Left lung (tissue), 10 donors: ENCODE results near the gene SDK1. TPM values are rescaled to one million over a fixed set of nuclear protein-coding genes. Genes with fewer than 3 reads are reported as not detected.

Experiments used
- ATAC-seq: fragments of 200-7000 bp; cut with Tn5 transposase; one replicate; pipeline ENCODE4 v1.9.1; 2020; ENCODE audit warnings: moderate library complexity
- DNase-seq, 4 donors: peaks; one replicate each; pipeline ENCODE4 v3.0.0-alpha.2; 2013 to 2020
- H3K27ac ChIP-seq, 2 donors: fragments of 200-600 bp; sonication (generic) in 1 of 2; one replicate each; pipeline versions ENCODE4 v1.5.0 to v1.8.0; 2020 to 2021
- H3K27me3 ChIP-seq, 2 donors: fragments of 200-600 bp; sonication (generic) in 1 of 2; one replicate each; pipeline versions ENCODE4 v1.5.0 to v1.8.0; 2020 to 2021
- H3K36me3 ChIP-seq, 2 donors: fragments of 200-600 bp; sonication (generic) in 1 of 2; one replicate each; pipeline versions ENCODE4 v1.5.0 to v1.8.0; 2020 to 2021
- H3K4me1 ChIP-seq, 2 donors: fragments of 200-600 bp; one replicate each; pipeline ENCODE4 v1.8.0; 2021
- H3K4me3 ChIP-seq, 2 donors: fragments of 200-600 bp; sonication (generic) in 1 of 2; one replicate each; pipeline versions ENCODE4 v1.5.0 to v1.8.0; 2020 to 2021; ENCODE audit warnings: mild to moderate bottlenecking in 1 of 2
- H3K9me3 ChIP-seq, 2 donors: fragments of 200-600 bp; sonication (generic) in 1 of 2; one replicate each; pipeline versions ENCODE4 v1.5.0 to v1.8.0; 2020 to 2021
- intact Hi-C, 2 donors: fragments of 100-400 bp; cut with DNase I; formaldehyde crosslinking; loops; one replicate each; pipeline versions ENCODE4 v1.11.2 to v1.14.2; 2022
- polyA plus RNA-seq, 6 donors: library from polyadenylated mRNA; unstranded; fragments of 120-200 nt; gene quantifications; one replicate each; pipeline ENCODE4 v1.2.1, GENCODE V29; 2013; ENCODE audit not compliant: insufficient read length in 6 of 6
- total RNA-seq, 2 donors: library from RNA; stranded (reverse); fragmentation: NEBNext Ultra II Directional; extraction: Animal tissue kit (Norgen Biotek cat#: 25700); gene quantifications; one replicate each; pipeline ENCODE4 v1.2.1, GENCODE V29; 2021
- TF ChIP-seq, protein P1 (sequence below), 2 donors: fragments of 200-600 bp; sonication (generic) in 1 of 2; IDR thresholded peaks; one replicate each; pipeline versions ENCODE4 v1.5.0 to v1.8.0; 2021; ENCODE audit warnings: antibody characterized with exemption in 2 of 2
- donor health status: DM: no; HTN: yes; CAD: no.
- donor health status: DM: no; HTN: no; CAD: no.

Gene SDK1
- total and polyA plus RNA-seq, 8 donors, result 5.5 to 17.6 (median 13.0) TPM

DNA sequence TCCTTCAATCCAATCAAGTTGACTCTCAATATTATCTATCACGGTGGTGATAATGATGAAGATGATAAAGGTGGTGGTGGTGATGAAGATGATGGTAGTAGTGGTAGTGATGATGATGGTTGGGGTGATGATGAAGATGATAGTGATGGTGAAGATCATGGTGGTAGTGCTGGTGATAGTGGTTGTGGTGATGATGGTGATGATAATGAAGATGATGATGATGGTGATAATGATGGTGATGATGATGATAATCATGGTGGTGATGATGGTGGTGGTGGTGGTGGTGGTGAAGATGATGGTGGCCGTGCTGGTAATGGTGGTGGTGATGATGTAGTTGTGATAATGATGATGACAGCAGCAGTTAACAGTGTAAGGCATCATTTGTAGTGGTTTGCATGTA, 29.8 kb upstream of the SDK1 start:
- TF ChIP-seq, protein P1, sequence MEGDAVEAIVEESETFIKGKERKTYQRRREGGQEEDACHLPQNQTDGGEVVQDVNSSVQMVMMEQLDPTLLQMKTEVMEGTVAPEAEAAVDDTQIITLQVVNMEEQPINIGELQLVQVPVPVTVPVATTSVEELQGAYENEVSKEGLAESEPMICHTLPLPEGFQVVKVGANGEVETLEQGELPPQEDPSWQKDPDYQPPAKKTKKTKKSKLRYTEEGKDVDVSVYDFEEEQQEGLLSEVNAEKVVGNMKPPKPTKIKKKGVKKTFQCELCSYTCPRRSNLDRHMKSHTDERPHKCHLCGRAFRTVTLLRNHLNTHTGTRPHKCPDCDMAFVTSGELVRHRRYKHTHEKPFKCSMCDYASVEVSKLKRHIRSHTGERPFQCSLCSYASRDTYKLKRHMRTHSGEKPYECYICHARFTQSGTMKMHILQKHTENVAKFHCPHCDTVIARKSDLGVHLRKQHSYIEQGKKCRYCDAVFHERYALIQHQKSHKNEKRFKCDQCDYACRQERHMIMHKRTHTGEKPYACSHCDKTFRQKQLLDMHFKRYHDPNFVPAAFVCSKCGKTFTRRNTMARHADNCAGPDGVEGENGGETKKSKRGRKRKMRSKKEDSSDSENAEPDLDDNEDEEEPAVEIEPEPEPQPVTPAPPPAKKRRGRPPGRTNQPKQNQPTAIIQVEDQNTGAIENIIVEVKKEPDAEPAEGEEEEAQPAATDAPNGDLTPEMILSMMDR (IDR thresholded peaks at IDR 0.05), result no peak
- Histone ChIP-seq H3K4me3 (no peak overlapping the region), H3K36me3 (no peaks in the 10 kb centered on the region), H3K9me3 (no peaks in the 10 kb centered on the region), H3K27me3 (no peaks in the 10 kb centered on the region), H3K27ac (no peak overlapping the region), H3K4me1 (no peaks in the 10 kb centered on the region)
- intact Hi-C loops, result no loop called here
- ATAC-seq (no peak), DNase-seq (no peak)

DNA sequence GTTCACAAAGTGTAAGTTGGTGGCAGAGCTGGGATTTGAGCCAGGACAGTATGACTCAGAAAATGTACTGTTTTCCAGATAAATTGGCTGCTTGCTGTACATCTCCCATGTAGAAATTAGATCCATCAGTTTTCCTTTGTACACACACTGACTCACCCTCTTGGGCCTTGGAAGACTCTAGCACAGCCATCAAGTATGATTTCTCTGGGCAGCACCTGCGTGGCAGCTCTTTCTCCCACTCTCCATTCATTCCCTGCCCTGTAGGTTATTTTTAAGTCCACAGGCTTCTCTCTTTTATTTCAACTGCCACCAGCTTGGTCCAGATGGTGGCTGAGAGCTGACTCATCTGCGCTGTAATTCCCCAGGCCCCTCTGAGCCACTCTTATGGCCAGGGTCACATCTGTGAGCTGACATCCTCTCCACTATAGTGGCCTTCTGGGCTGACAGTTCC, 28.3 kb upstream of the SDK1 start:
- Histone ChIP-seq H3K4me3 (no peak overlapping the region), H3K27ac (no peak overlapping the region), H3K36me3 (no peaks in the 10 kb centered on the region), H3K9me3 (no peaks in the 10 kb centered on the region), H3K4me1 (no peaks in the 10 kb centered on the region), H3K27me3 (no peaks in the 10 kb centered on the region)
- TF ChIP-seq, protein P1 (IDR thresholded peaks at IDR 0.05), result no peak
- intact Hi-C loops, result no loop called here
- ATAC-seq (peak; percentile 63), DNase-seq (no peak)

DNA sequence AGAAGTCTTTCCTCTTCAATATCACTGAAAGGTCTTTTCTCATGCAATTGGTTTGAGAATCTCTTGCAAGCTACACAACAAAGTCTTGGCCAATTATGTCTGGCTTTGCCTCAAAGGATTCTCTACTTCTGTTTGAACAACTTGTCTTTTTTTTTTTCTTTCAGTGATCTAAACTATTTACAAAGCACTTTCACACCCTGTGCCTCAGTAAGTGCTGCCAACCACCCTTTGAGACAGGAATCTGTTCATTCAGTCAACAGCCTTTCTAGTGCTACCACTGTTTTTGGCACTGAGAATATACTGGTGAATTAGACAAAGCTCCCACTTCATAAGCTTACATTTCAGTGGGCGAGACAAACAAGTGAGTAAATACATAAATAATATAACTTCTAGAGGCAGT, 26.9 kb upstream of the SDK1 start:
- TF ChIP-seq, protein P1 (IDR thresholded peaks at IDR 0.05), result no peak
- H3K27ac ChIP-seq, result no peak overlapping the region
- intact Hi-C loops, result no loop called here
- no peaks in the 10 kb centered on the region for H3K27me3 ChIP-seq
- no peaks in the 10 kb centered on the region for H3K36me3 ChIP-seq
- ATAC-seq (peak; percentile 47), DNase-seq (no peak)
- H3K9me3 ChIP-seq, result no peaks in the 10 kb centered on the region
- H3K4me1 ChIP-seq, result no peaks in the 10 kb centered on the region
- H3K4me3 ChIP-seq, result no peak overlapping the region

DNA sequence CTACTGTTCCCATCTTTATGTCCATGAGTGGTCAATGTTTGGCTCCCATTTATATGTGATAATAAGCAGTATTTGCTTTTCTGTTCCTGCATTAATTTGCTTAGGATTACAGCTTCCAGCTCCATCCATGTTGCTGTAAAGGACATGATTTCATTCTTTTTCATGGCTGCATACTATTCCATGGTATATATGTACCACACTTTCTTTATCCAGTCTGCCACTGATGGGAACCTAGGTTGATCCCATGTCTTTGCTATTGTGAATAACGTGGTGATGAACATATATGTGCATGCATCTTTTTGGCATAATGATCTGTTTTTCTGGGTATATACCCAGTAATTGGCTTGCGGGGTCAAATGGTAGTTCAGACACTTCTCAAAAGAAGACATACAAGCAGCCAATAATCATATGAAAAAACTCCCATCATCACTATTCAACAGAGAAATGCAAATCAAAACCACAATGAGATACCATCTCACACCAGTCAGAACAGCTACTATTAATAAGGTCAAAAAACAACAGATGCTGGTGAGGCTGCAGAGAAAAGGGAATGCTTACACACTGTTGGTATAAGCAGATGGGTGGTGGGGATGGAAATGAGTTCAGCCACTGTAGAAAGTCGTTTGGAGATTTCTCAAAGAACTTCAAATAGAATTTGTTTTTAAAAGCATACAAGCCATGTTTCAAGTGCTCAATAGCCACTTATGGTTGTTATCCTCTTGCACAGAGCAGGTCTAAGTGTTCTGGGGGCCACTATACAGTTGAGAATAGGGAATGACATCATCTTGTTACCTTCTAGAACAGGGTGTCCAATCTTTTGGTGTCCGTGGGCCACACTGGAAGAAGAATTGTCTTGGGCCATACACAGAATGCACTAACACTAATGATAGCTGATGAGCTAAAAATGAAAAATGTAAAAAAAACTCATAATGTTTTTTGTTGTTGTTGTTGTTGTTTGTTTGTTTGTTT, 23.2 kb upstream of the SDK1 start:
- Histone ChIP-seq H3K9me3 (no peaks in the 10 kb centered on the region), H3K4me1 (peaks cover 0 to 3% of the 10 kb centered on the region in 2 donors), H3K27ac (no peak overlapping the region), H3K4me3 (no peak overlapping the region), H3K36me3 (no peaks in the 10 kb centered on the region), H3K27me3 (no peaks in the 10 kb centered on the region)
- ATAC-seq (peak; percentile 70), DNase-seq (no peak)
- intact Hi-C loops, result no loop called here
- TF ChIP-seq, protein P1 (IDR thresholded peaks at IDR 0.05), result no peak

DNA sequence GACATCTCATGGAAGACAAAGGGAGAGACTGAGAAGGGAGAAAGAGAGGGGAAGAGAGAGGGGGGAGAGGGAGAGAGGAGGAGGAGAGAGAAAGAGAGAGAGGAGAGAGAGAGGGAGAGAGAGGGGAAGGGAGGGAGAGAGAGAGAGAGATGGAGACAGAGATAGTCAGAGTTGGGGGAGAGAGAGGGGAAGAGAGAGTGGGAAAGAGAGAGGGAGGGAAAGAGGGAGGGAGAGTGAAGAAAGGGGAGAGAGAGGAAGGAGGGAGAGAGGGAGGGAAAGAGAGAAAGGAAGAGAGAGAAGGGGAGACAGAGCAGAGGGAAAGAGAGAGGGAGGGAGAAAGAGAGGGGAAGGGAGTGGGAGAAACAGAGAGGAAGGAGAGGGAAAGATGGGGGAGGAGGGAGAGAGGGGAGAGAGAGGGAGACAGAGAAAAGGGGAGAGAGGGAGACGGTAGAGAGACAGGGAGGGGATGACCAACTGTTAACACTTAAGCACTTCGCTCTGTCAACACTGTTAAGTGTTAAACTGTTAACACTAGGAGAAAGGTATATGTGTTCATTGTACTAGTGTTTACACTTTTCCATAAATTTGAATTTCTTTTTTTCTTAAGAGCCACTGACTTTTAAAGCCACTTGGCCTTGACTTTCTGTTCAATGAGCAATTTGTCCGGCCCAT, 21.8 kb upstream of the SDK1 start:
- DNase-seq, result no peak
- intact Hi-C loops, result no loop called here
- Histone ChIP-seq H3K4me1 (peaks cover 0 to 3% of the 10 kb centered on the region in 2 donors), H3K9me3 (no peaks in the 10 kb centered on the region), H3K36me3 (no peaks in the 10 kb centered on the region), H3K27ac (no peak overlapping the region), H3K4me3 (no peak overlapping the region), H3K27me3 (no peaks in the 10 kb centered on the region)
- TF ChIP-seq, protein P1 (IDR thresholded peaks at IDR 0.05), result no peak
- ATAC-seq, result peak; percentile 66
